IPS-NIHi7 (cell line): ENCODE results near the gene USP40.
A peak's percentile ranks its signal among the peaks of the same experiment; 100 is the strongest.

Source experiments
- DNase-seq: peaks from one replicate; pipeline ENCODE4 v3.0.0; 2012; ENCODE audit warnings: mixed read lengths; ENCODE audit errors: extremely low spot score

Gene USP40

GRCh38 chr2:233458031-233458610 lies 108.5 kb downstream of the USP40 start:
- no peak for DNase-seq

DNA sequence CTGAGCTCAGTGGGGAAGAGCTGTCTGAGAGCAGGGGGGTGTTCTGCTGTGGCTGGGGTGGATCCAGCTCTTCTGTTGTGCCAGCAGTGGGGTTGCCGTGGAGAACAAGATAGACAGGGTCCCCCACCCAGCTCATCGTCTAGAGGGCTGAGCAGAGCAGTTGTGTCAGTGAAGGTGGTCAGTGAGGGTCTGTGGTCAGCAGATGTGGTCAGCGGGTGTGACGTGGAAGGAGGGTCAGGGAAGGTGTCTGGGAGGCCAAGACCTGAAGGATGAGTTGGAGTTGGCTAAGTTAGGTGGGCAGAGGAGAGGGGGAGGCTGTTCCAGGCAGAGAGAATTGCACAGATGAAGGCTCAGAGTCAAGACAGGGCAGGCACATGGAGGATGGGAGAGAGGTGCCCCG lies 109.2 kb downstream of the USP40 start:
- no peak for DNase-seq

GRCh38 chr2:233456934-233457333 lies 109.6 kb downstream of the USP40 start:
- DNase-seq: peak; percentile 49

DNA sequence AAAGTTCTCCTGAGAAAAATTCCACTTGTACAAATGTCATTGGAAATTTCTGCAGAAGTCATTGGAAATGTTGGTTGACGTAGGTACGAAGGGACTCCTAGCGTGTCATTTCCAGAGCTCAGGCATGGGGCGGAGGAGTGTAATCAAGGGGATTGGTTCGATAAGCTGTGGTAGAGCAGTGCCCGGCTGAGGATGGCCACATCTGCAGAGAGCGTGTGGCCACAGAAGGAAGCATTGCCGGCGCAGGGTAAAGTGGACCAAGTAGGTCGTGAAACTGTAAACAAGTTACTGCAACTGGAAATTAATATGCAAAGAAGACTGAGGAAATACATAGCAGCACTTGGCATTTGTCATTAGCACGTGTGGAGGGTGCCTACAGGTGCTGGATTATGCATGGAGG lies 110.5 kb downstream of the USP40 start:
- no peak for DNase-seq

- DNase-seq: no peak
Measured at GRCh38 chr2:233455491-233455890, 111.1 kb downstream of the USP40 start.

GRCh38 chr2:233455006-233455405 lies 111.6 kb downstream of the USP40 start:
- no peak for DNase-seq

GRCh38 chr2:233453916-233454315 lies 112.7 kb downstream of the USP40 start:
- DNase-seq: no peak

DNA sequence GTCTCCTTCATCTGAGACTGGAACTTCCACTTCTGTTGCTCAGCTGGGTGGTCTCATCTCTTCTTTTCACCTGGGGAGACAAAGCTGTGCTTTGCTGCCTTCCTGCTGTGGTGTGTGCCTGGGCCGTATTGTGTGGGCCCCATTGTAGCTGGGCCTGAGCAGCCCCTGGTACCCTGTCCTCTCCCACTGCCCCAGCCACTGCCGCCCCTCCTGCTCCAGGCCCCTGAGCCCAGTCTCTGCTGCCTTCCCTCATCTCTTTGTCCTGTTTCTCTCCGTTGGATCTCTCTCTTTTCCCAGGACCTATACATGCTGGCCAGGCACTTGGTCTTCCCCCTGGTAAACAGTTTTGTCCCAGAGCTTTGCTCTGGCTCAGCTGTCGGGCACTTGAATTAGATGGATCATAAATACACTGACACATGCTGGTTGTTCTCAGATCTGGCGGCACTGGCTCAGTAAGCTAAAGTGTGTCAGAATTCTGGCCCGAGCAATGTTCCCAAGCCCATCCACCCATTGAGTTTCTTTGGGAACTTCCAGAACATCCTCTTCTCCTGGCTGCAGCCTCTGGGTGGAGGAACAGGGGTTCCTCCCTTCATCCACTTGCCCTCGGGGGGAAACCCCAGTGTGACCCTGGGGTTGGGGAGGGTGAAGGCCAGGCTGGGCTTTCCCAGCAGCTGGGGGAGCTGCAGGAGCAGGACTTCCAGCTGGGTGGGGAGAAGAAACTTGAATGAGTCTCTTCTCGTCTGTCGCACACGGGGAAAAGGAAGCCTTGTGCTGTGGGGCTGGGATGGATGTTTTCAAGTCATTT lies 113.3 kb downstream of the USP40 start:
- no peak for DNase-seq

- no peak for DNase-seq
Measured at GRCh38 chr2:233451950-233452349, 114.6 kb downstream of the USP40 start.

- DNase-seq: no peak
Measured at GRCh38 chr2:233450864-233451575, 115.6 kb downstream of the USP40 start.

DNA sequence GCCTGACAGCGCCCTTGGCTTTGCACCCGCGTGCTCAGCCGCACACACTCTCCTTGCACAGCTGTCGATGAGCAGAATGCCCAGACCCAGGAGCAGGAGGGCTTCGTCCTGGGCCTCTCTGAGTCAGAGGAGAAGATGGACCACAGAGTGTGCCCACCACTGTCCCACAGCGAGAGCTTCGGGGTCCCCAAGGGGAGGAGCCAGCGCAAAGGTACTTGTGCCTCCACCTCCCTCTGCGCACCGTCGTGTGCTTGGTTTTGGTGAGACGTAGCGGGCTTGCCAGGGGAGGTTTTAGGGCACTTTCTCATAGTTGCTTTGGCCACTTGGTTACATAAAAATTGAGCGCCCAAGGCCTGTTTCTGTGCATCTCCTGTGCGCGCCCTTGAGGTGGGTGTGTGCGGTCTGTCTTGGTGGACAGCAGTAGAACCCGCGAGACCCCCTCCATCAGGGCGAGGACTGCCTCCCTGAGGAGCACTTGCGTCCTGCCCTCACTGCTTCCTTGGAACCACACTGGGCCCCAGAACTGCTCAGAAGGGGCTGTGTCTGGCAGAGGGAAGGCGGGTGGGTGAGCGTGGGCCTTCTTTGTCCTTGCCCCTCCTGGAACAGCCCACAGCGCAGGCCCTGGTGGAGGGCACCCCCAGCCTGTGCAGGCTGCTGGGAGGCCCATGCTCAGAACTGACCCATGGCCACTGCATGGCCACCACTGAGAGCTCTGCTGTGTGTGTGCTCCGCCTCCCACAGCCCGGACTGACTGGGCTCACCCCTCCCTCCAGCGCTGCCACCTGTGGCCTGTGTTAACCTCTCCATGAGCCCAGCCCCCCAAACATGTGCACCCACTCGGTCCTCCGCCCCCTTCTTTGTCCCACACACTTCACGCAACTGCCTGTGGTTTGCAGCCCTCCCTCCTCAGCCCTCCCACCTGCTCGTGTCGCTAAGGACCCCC lies 116.4 kb downstream of the USP40 start:
- DNase-seq: no peak

GRCh38 chr2:233449081-233449901 lies 117.3 kb downstream of the USP40 start:
- DNase-seq: peak; percentile 92

DNA sequence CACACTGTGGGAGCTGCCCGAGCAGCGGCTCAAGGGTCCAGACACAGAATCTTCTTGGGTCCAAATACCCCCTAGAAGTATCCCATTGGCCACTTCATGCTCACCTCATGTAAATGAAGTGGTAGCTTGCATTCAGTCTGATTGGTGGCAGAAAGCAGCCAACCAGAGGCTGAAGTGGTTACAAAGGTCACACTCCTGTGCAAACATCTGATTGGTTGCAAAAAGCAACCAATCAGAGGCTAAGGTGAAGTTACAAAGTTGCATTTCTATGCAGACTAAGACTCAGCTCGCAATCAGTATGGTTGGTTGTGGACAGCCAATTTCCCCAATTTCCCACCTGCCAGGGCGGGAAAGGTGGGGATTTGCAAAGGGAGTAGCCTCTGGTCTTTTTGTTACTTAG lies 118.0 kb downstream of the USP40 start:
- DNase-seq: no peak

DNA sequence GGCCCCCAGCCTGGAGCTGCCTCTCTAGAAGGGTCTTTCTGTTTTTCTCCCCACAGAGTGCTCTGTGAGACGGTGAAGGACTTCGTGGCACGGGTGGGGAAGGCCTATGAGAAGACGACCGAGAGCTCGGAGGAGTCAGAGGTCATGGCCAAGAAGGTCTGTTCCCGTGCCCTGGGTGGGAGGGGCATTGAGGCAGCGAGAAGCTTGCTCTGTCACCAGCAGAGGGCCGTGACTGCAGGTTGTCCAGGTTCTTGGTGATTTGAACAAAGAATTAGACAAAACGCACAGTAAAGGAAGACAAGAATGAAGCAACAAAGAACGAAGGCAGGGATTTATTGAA lies 118.4 kb downstream of the USP40 start:
- peak; percentile 56 for DNase-seq

GRCh38 chr2:233447506-233448219 lies 118.9 kb downstream of the USP40 start:
- no peak for DNase-seq

- no peak for DNase-seq
Measured at GRCh38 chr2:233446606-233447305, 119.8 kb downstream of the USP40 start.

DNA sequence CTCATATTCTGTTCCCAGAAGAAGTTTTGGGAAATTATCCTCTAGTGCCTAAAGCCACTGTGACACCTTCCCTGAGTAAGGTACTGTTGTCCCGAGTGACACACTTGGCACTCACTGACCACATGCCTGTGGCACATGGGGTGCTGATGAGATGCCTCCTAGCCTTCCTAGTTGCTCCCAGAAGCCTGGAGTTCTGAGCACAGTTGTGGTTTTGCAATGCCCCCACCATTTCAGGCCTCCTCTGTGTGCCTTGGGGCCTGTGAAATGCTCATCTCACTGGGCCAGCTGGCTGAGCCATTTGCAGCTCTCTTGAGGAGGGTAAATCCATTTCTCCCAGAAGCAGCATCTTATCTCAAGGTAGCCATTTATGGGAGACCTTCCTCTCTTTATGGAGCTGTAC lies 120.5 kb downstream of the USP40 start:
- DNase-seq: no peak

GRCh38 chr2:233445152-233445830 lies 121.3 kb downstream of the USP40 start:
- no peak for DNase-seq

GRCh38 chr2:233444501-233444900 lies 122.1 kb downstream of the USP40 start:
- no peak for DNase-seq
